ENCODE data around the gene PPIG. TPM values are rescaled to one million over a fixed set of nuclear protein-coding genes. Genes with fewer than 3 reads are reported as not detected.

The PPIG gene
- total RNA-seq, 1 experiment from 2014 or later: 20.9 TPM

GRCh38 chr2:169664978-169665930, 81.1 kb downstream of the PPIG start:
- CTCF ChIA-PET: no interaction called here

GRCh38 chr2:169667583-169667982, 83.4 kb downstream of the PPIG start:
- Histone ChIP-seq H3F3A (ENCODE audit: low read length, unreplicated experiment) (no peaks in the 10 kb centered on the region), H3K4me3 (ENCODE audit: low read length) (no peak overlapping the region), H3K9me3 (ENCODE audit: low read length) (no peaks in the 10 kb centered on the region), H3K27me3 (ENCODE audit: low read length) (no peaks in the 10 kb centered on the region), H3K79me2 (ENCODE audit: low read length) (no peaks in the 10 kb centered on the region), H3K36me3 (ENCODE audit: low read depth, low read length) (no peaks in the 10 kb centered on the region), H3K27ac (ENCODE audit: low read length) (no peak overlapping the region), H3K9ac (ENCODE audit: low read length) (no peak overlapping the region), H3K4me2 (ENCODE audit: low read length) (no peak overlapping the region), H3K4me1 (ENCODE audit: insufficient read depth, low read length) (no peaks in the 10 kb centered on the region), H3K9me2 (replicated peaks; ENCODE audit: low read length) (no peaks in the 10 kb centered on the region; the same call in 1 of the 2 replicates), H2AFZ (ENCODE audit: low read length) (no peak overlapping the region), H4K20me1 (ENCODE audit: low read length) (no peaks in the 10 kb centered on the region)
- intact Hi-C loops (cut with micrococcal nuclease): no loop called here
- DNase-seq: no peak
- no TSS peak for BruUV-seq (replicated peaks)
- ChIA-PET POLR2A (ENCODE audit: unreplicated experiment) (no interaction called here), CTCF (interaction anchor here (0.6 kb wide), 1 partner anchor 122 kb away, joined by 3 read pairs; no protein-coding TSS in a partner anchor)
- TF ChIP-seq, protein P1, sequence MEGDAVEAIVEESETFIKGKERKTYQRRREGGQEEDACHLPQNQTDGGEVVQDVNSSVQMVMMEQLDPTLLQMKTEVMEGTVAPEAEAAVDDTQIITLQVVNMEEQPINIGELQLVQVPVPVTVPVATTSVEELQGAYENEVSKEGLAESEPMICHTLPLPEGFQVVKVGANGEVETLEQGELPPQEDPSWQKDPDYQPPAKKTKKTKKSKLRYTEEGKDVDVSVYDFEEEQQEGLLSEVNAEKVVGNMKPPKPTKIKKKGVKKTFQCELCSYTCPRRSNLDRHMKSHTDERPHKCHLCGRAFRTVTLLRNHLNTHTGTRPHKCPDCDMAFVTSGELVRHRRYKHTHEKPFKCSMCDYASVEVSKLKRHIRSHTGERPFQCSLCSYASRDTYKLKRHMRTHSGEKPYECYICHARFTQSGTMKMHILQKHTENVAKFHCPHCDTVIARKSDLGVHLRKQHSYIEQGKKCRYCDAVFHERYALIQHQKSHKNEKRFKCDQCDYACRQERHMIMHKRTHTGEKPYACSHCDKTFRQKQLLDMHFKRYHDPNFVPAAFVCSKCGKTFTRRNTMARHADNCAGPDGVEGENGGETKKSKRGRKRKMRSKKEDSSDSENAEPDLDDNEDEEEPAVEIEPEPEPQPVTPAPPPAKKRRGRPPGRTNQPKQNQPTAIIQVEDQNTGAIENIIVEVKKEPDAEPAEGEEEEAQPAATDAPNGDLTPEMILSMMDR (conservative IDR thresholded peaks at IDR 0.05; ENCODE audit: low read depth, low read length): no peak
- TF ChIP-seq EZH2phosphoT487 (IDR thresholded peaks at IDR 0.05; ENCODE audit: borderline replicate concordance, low read length) (no peak), EZH2 (IDR thresholded peaks at IDR 0.05; ENCODE audit: low read length, unreplicated experiment) (no peak)
- ATAC-seq: no peak

More at GRCh38 chr2:169664978-169665930, 81.1 kb downstream of the PPIG start:
- Histone ChIP-seq H3K79me2 (ENCODE audit: low read length) (no peaks in the 10 kb centered on the region), H3K27ac (ENCODE audit: low read length) (no peak overlapping the region), H3K4me3 (ENCODE audit: low read length) (no peak overlapping the region), H3K9ac (ENCODE audit: low read length) (no peak overlapping the region), H3K9me2 (replicated peaks; ENCODE audit: low read length) (no peaks in the 10 kb centered on the region; the same call in 1 of the 2 replicates), H3K4me1 (ENCODE audit: insufficient read depth, low read length) (no peaks in the 10 kb centered on the region), H4K20me1 (ENCODE audit: low read length) (no peaks in the 10 kb centered on the region), H3K36me3 (ENCODE audit: low read depth, low read length) (no peaks in the 10 kb centered on the region), H3K27me3 (ENCODE audit: low read length) (no peaks in the 10 kb centered on the region), H2AFZ (ENCODE audit: low read length) (no peak overlapping the region), H3F3A (ENCODE audit: low read length, unreplicated experiment) (no peaks in the 10 kb centered on the region), H3K9me3 (ENCODE audit: low read length) (no peaks in the 10 kb centered on the region), H3K4me2 (ENCODE audit: low read length) (no peak overlapping the region)
- no TSS peak for BruUV-seq (replicated peaks)
- intact Hi-C loops (cut with micrococcal nuclease): no loop called here
- POLR2A ChIA-PET (ENCODE audit: unreplicated experiment): no interaction called here
- TF ChIP-seq, protein P1 (conservative IDR thresholded peaks at IDR 0.05; ENCODE audit: low read depth, low read length): no peak
- no peak for TF ChIP-seq EZH2phosphoT487 (IDR thresholded peaks at IDR 0.05; ENCODE audit: borderline replicate concordance, low read length)
- ATAC-seq: no peak
- DNase-seq: no peak

DNA sequence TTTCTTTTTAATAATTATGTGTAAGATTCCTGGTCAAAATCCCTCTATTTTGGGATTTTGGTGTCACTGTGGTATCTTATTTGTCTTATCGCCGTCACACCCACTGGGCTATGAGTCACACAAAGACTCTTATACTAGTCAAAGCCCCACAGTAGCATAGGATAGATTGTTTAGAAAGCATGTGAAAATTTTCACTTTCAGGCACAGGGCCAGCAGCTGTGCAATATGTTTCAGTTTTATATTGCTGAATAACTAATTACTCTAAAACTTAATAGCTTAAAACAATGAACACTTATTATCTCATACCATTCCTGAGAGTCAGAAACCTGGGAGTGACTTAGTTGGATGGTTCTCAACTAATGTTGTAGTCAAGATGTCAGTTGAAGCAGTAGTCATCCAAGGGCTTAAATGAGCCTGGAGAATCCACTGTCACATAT, 86.1 kb downstream of the PPIG start:
- H3K79me2 ChIP-seq (ENCODE audit: low read length): no peaks in the 10 kb centered on the region
- no peaks in the 10 kb centered on the region for H3K27me3 ChIP-seq (ENCODE audit: low read length)
- intact Hi-C loops (cut with micrococcal nuclease): no loop called here
- H3K9me2 ChIP-seq (replicated peaks; ENCODE audit: low read length): no peaks in the 10 kb centered on the region; the same call in 1 of the 2 replicates
- TF ChIP-seq EZH2 (IDR thresholded peaks at IDR 0.05; ENCODE audit: low read length, unreplicated experiment): no peak
- TF ChIP-seq EZH2phosphoT487 (IDR thresholded peaks at IDR 0.05; ENCODE audit: borderline replicate concordance, low read length): no peak
- TF ChIP-seq, protein P1 (conservative IDR thresholded peaks at IDR 0.05; ENCODE audit: low read depth, low read length): no peak
- H2AFZ ChIP-seq (ENCODE audit: low read length): no peak overlapping the region
- no peak overlapping the region for H3K4me2 ChIP-seq (ENCODE audit: low read length)
- no peaks in the 10 kb centered on the region for H3K4me1 ChIP-seq (ENCODE audit: insufficient read depth, low read length)
- no peaks in the 10 kb centered on the region for H4K20me1 ChIP-seq (ENCODE audit: low read length)
- ATAC-seq (peak; percentile 66), DNase-seq (peak; percentile 40)
- BruUV-seq (replicated peaks): no TSS peak
- ChIA-PET POLR2A (ENCODE audit: unreplicated experiment) (no interaction called here), CTCF (no interaction called here)
- no peaks in the 10 kb centered on the region for H3F3A ChIP-seq (ENCODE audit: low read length, unreplicated experiment)
- no peaks in the 10 kb centered on the region for H3K9me3 ChIP-seq (ENCODE audit: low read length)
- no peak overlapping the region for H3K27ac ChIP-seq (ENCODE audit: low read length)
- no peaks in the 10 kb centered on the region for H3K36me3 ChIP-seq (ENCODE audit: low read depth, low read length)
- no peak overlapping the region for H3K4me3 ChIP-seq (ENCODE audit: low read length)
- no peak overlapping the region for H3K9ac ChIP-seq (ENCODE audit: low read length)
